H9 (cell line): Measurements from ENCODE around the gene PLK2. TPM values are rescaled to one million over a fixed set of nuclear protein-coding genes. Genes with fewer than 3 reads are reported as not detected.

Source experiments
- DNase-seq: peaks from one replicate; pipeline ENCODE4 v3.0.0-alpha.2; 2017
- H2AFZ ChIP-seq: one replicate; pipeline ENCODE4 v1.6.1; 2013; ENCODE audit warnings: mild to moderate bottlenecking, low read length, control low read depth, moderate library complexity
- H2AK5ac ChIP-seq: 2 replicates; pipeline ENCODE4 v1.6.1; 2013; ENCODE audit warnings: low read length, control low read depth, mixed read lengths; ENCODE audit not compliant: insufficient read length
- H2BK120ac ChIP-seq: one replicate; pipeline ENCODE4 v1.6.1; 2013; ENCODE audit warnings: low read depth, mild to moderate bottlenecking, low read length, control low read depth, inconsistent platforms; ENCODE audit not compliant: poor library complexity, severe bottlenecking
- H2BK12ac ChIP-seq: 2 replicates; pipeline ENCODE4 v1.6.1; 2013; ENCODE audit warnings: low read length, control low read depth, mixed read lengths, low read depth; ENCODE audit not compliant: insufficient read length
- H2BK15ac ChIP-seq: 2 replicates; pipeline ENCODE4 v1.6.1; 2013; ENCODE audit warnings: low read depth, low read length, control low read depth
- H2BK20ac ChIP-seq: one replicate; pipeline ENCODE4 v1.6.1; 2013; ENCODE audit warnings: low read depth, mild to moderate bottlenecking, low read length, control low read depth, inconsistent platforms; ENCODE audit not compliant: poor library complexity, severe bottlenecking
- H2BK5ac ChIP-seq: 2 replicates; pipeline ENCODE4 v1.6.1; 2013; ENCODE audit warnings: low read length, control low read depth, mixed read lengths; ENCODE audit not compliant: insufficient read length
- H3K14ac ChIP-seq: 2 replicates; pipeline ENCODE4 v1.6.1; 2013; ENCODE audit warnings: low read length, control low read depth; ENCODE audit not compliant: insufficient read depth
- H3K18ac ChIP-seq: 2 replicates; pipeline ENCODE4 v1.6.1; 2013; ENCODE audit warnings: low read depth, mild to moderate bottlenecking, mixed read lengths, low read length, control low read depth; ENCODE audit not compliant: insufficient read length
- H3K23ac ChIP-seq: 2 replicates; pipeline ENCODE4 v1.6.1; 2013; ENCODE audit warnings: low read length, control low read depth, mixed read lengths, low read depth; ENCODE audit not compliant: insufficient read length
- H3K23me2 ChIP-seq: 2 replicates; pipeline ENCODE4 v1.6.1; 2013; ENCODE audit warnings: low read depth, mild to moderate bottlenecking, mixed read lengths, low read length, control low read depth; ENCODE audit not compliant: insufficient read length, poor library complexity, severe bottlenecking
- H3K27ac ChIP-seq: 2 replicates; pipeline ENCODE4 v1.5.1; 2013; ENCODE audit warnings: low read length, control low read depth, mixed read lengths, low read depth; ENCODE audit not compliant: insufficient read length
- H3K27me3 ChIP-seq: 2 replicates; pipeline ENCODE4 v1.6.1; 2013; ENCODE audit warnings: low read length, control low read depth, inconsistent platforms; ENCODE audit not compliant: insufficient read depth
- H3K4ac ChIP-seq: 2 replicates; pipeline ENCODE4 v1.6.1; 2013; ENCODE audit warnings: low read depth, mild to moderate bottlenecking, control low read depth, inconsistent platforms, low read length, moderate library complexity
- H3K4me1 ChIP-seq: 2 replicates; pipeline ENCODE4 v1.6.1; 2013; ENCODE audit warnings: low read length, control low read depth, inconsistent platforms; ENCODE audit not compliant: insufficient read depth
- H3K4me2 ChIP-seq: 2 replicates; pipeline ENCODE4 v1.6.1; 2013; ENCODE audit warnings: low read length, control low read depth, mixed read lengths; ENCODE audit not compliant: insufficient read length, insufficient read depth
- H3K56ac ChIP-seq: 2 replicates; pipeline ENCODE4 v1.6.1; 2013; ENCODE audit warnings: low read depth, mild to moderate bottlenecking, mixed read lengths, low read length, control low read depth; ENCODE audit not compliant: insufficient read length
- H3K79me1 ChIP-seq: 2 replicates; pipeline ENCODE4 v1.6.1; 2013; ENCODE audit warnings: low read depth, mild to moderate bottlenecking, moderate library complexity, low read length, control low read depth, inconsistent platforms; ENCODE audit not compliant: insufficient read depth, poor library complexity, severe bottlenecking
- H3K79me2 ChIP-seq: 2 replicates; pipeline ENCODE4 v1.6.1; 2013; ENCODE audit warnings: low read length, control low read depth, inconsistent platforms; ENCODE audit not compliant: insufficient read depth
- H3K9ac ChIP-seq: 2 replicates; pipeline ENCODE4 v1.6.1; 2013; ENCODE audit warnings: low read length, control low read depth, mixed read lengths; ENCODE audit not compliant: insufficient read length; ENCODE audit errors: extremely low read depth
- H3K9me3 ChIP-seq: one replicate; pipeline ENCODE4 v1.6.1; 2013; ENCODE audit warnings: low read depth, low read length, inconsistent platforms; ENCODE audit not compliant: control insufficient read depth
- H3T11ph ChIP-seq: one replicate; pipeline ENCODE4 v1.6.1; 2013; ENCODE audit warnings: mild to moderate bottlenecking, low read length, control low read depth, inconsistent platforms
- H4K20me1 ChIP-seq: one replicate; pipeline ENCODE4 v1.6.1; 2013; ENCODE audit not compliant: control insufficient read depth, insufficient read length, insufficient read depth
- H4K5ac ChIP-seq: 2 replicates; pipeline ENCODE4 v1.6.1; 2013; ENCODE audit warnings: low read depth, mild to moderate bottlenecking, mixed read lengths, low read length, control low read depth; ENCODE audit not compliant: insufficient read length
- H4K8ac ChIP-seq: replicated peaks from 2 replicates; pipeline ENCODE4 v1.6.1; 2013; ENCODE audit warnings: low read length, control low read depth, mixed read lengths, low read depth; ENCODE audit not compliant: insufficient read length
- H4K91ac ChIP-seq: 2 replicates; pipeline ENCODE4 v1.6.1; 2013; ENCODE audit warnings: low read depth, mild to moderate bottlenecking, moderate library complexity, mixed read lengths, low read length, control low read depth; ENCODE audit not compliant: insufficient read length
- H3K27ac Mint-ChIP-seq, 3 experiments: 2 replicates in 2 of 3; 3 replicates in 1 of 3; pipeline ENCODE4 v1.8.0; 2020 to 2021; ENCODE audit warnings: mixed read lengths in 3 of 3, mild to moderate bottlenecking in 1 of 3, moderate library complexity in 1 of 3
- H3K27me3 Mint-ChIP-seq: 2 replicates; pipeline ENCODE4 v1.8.0; 2021; ENCODE audit warnings: low read depth, mild to moderate bottlenecking, moderate library complexity, mixed read lengths
- H3K36me3 Mint-ChIP-seq, 3 experiments: 2 replicates in 2 of 3; 3 replicates in 1 of 3; pipeline ENCODE4 v1.8.0; 2020 to 2021; ENCODE audit warnings: low read depth in 3 of 3, mixed read lengths in 3 of 3; ENCODE audit not compliant: insufficient read depth in 1 of 3
- H3K4me1 Mint-ChIP-seq, 2 experiments: 2 replicates each; pipeline ENCODE4 v1.8.0; 2020; ENCODE audit warnings: mixed read lengths in 2 of 2
- H3K4me3 Mint-ChIP-seq, 2 experiments: 2 replicates in 1 of 2; 3 replicates in 1 of 2; pipeline ENCODE4 v1.8.0; 2020 to 2021; ENCODE audit warnings: mild to moderate bottlenecking in 2 of 2, mixed read lengths in 2 of 2, moderate library complexity in 1 of 2
- H3K9me3 Mint-ChIP-seq, 2 experiments: 2 replicates in 1 of 2; 3 replicates in 1 of 2; pipeline ENCODE4 v1.8.0; 2020; ENCODE audit warnings: mild to moderate bottlenecking in 2 of 2, mixed read lengths in 2 of 2, moderate library complexity in 1 of 2
- WGBS: extraction: QIAGEN DNeasy Blood & Tissue Kit; methylation state at CpG from one replicate; pipeline ENCODE4 v1.1.7; 2013; ENCODE audit warnings: missing lambda C conversion rate, low lambda C conversion rate, mixed read lengths; ENCODE audit not compliant: insufficient read length; ENCODE audit errors: extremely low coverage; 5-methylcytosine and 5-hydroxymethylcytosine counted together
- total RNA-seq: library from RNA; stranded (reverse); gene quantifications from 2 replicates; pipeline ENCODE4 v1.2.1, GENCODE V29; 2021
- TF ChIP-seq, protein P1 (sequence below): fragments of 200-600 bp; sonication (generic); conservative IDR thresholded peaks from 3 replicates; pipeline ENCODE4 v1.8.0; 2021; ENCODE audit warnings: antibody characterized with exemption, mild to moderate bottlenecking

Gene PLK2
- total RNA-seq, 1 experiment from 2014 or later, result 26.2 TPM

DNA sequence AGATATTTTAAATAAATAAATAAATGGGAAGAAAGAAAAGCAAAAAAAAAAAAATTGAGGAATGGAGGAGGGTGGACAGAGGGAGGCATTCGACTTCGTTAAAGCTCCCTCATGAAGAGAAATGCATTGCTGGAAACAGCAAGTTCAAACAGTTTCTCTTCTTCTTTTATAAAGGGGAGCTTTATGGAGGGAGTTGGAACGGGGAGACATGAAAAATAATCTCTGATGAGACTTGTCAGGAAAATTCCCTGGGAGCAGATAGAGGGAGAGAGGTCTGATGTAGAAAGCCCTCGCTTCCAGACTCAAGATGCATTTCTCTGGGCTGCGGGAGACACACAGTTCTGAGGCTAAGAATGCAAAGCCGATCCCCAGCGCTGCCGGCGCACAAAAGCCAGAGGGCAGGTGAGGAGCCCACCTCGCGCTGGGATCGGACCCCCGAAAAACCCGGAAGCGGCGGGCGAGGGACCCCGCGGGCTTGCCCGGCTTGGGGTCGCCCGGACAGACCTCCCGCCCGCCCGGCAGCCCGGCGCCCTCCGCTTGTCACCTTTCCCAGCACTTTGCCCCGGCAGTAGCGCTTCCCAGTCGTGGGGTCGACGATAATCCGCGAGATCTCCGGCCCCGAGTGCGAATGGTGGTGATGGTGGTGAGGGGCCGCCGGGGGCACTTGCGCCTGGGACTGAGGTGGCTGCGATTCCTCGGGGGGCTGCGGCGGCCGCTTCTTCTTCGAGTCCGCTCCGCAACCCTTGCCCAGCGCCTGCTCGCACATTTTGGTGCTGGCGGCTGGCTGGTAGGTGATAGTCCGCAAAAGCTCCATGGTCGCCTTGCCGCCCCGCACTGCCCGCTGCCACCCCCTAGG lies 512 bp downstream of the PLK2 start:
- H3K79me2 ChIP-seq, result peaks cover 2% of the 10 kb centered on the region; the same call in 1 of the 2 replicates

More for the DNA sequence above, 512 bp downstream of the PLK2 start:
- Histone ChIP-seq H2BK15ac (no peak overlapping the region), H3T11ph (no peak overlapping the region), H2BK120ac (no peak overlapping the region), H3K4me1 (no peaks in the 10 kb centered on the region), H3K14ac (peak overlapping the region; percentile 78), H2AFZ (no peak overlapping the region), H3K9ac (peak overlapping the region; percentile 42), H3K4ac (no peak overlapping the region), H3K27ac (no peak overlapping the region), H2BK5ac (no peak overlapping the region), H3K56ac (no peak overlapping the region), H4K5ac (no peak overlapping the region), H3K18ac (no peak overlapping the region), H3K27me3 (no peaks in the 10 kb centered on the region), H4K8ac (no peak overlapping the region), H4K20me1 (no peaks in the 10 kb centered on the region), H4K91ac (no peak overlapping the region), H2BK20ac (no peak overlapping the region), H3K9me3 (no peaks in the 10 kb centered on the region), H3K79me1 (no peaks in the 10 kb centered on the region), H3K4me2 (peak overlapping the region; percentile 72), H3K23ac (no peak overlapping the region), H3K23me2 (peaks cover 5% of the 10 kb centered on the region), H2AK5ac (no peak overlapping the region), H2BK12ac (no peak overlapping the region)
- H3K27me3 Mint-ChIP-seq, result no peaks in the 10 kb centered on the region; the same call in 1 of the 2 replicates
- WGBS, result no CpG with 5 or more reads among the region's 57 CpGs
- H3K27ac Mint-ChIP-seq, result no peak overlapping the region; a peak in 1 of 7 replicates
- peaks cover 25 to 33% of the 10 kb centered on the region in 2 experiments for H3K4me1 Mint-ChIP-seq
- peak; percentile 33 for DNase-seq
- TF ChIP-seq, protein P1, sequence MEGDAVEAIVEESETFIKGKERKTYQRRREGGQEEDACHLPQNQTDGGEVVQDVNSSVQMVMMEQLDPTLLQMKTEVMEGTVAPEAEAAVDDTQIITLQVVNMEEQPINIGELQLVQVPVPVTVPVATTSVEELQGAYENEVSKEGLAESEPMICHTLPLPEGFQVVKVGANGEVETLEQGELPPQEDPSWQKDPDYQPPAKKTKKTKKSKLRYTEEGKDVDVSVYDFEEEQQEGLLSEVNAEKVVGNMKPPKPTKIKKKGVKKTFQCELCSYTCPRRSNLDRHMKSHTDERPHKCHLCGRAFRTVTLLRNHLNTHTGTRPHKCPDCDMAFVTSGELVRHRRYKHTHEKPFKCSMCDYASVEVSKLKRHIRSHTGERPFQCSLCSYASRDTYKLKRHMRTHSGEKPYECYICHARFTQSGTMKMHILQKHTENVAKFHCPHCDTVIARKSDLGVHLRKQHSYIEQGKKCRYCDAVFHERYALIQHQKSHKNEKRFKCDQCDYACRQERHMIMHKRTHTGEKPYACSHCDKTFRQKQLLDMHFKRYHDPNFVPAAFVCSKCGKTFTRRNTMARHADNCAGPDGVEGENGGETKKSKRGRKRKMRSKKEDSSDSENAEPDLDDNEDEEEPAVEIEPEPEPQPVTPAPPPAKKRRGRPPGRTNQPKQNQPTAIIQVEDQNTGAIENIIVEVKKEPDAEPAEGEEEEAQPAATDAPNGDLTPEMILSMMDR, result no peak
- H3K36me3 Mint-ChIP-seq, result peaks cover 3 to 38% (median 31%) of the 10 kb centered on the region in 3 experiments
- H3K4me3 Mint-ChIP-seq, result peak overlapping the region; percentile 82 to 85
- H3K9me3 Mint-ChIP-seq, result no peaks in the 10 kb centered on the region
